Osteoblast (primary cell): ENCODE results near the gene ARHGDIB. TPM values are rescaled to one million over a fixed set of nuclear protein-coding genes. Genes with fewer than 3 reads are reported as not detected.

Experiments
- DNase-seq: peaks from one replicate; pipeline ENCODE4 v3.0.0; 2011; ENCODE audit warnings: low spot score, mixed read lengths; ENCODE audit not compliant: insufficient read length; ENCODE audit errors: missing footprints
- H2AFZ ChIP-seq: 2 replicates; pipeline ENCODE4 v1.6.0; 2011; ENCODE audit warnings: mild to moderate bottlenecking, low read length
- H3K27ac ChIP-seq: 2 replicates; pipeline ENCODE4 v1.5.1; 2011; ENCODE audit warnings: mild to moderate bottlenecking, low read depth, low read length, moderate library complexity
- H3K27me3 ChIP-seq: 2 replicates; pipeline ENCODE4 v1.6.0; 2012; ENCODE audit warnings: mild to moderate bottlenecking, control low read depth, inconsistent platforms, low read length, moderate library complexity; ENCODE audit not compliant: insufficient read depth
- H3K36me3 ChIP-seq: 2 replicates; pipeline ENCODE4 v1.5.1; 2011; ENCODE audit warnings: mild to moderate bottlenecking, low read length, control low read depth, moderate library complexity; ENCODE audit not compliant: insufficient read depth
- H3K4me1 ChIP-seq: 2 replicates; pipeline ENCODE4 v1.5.1; 2011; ENCODE audit warnings: mild to moderate bottlenecking, low read length, control low read depth, moderate library complexity; ENCODE audit not compliant: insufficient read depth
- H3K4me2 ChIP-seq: 2 replicates; pipeline ENCODE4 v1.6.0; 2011; ENCODE audit warnings: mild to moderate bottlenecking, low read length; ENCODE audit not compliant: insufficient read depth
- H3K4me3 ChIP-seq: fragments of 200-600 bp; sonication (generic); 3 replicates; pipeline ENCODE4 v1.5.1; 2012; ENCODE audit warnings: mild to moderate bottlenecking, low read length, inconsistent platforms; ENCODE audit not compliant: insufficient read depth
- H3K79me2 ChIP-seq: 2 replicates; pipeline ENCODE4 v1.6.0; 2012; ENCODE audit warnings: mild to moderate bottlenecking, low read length, control low read depth, inconsistent platforms; ENCODE audit not compliant: insufficient read depth
- H3K9me3 ChIP-seq: 2 replicates; pipeline ENCODE4 v1.5.1; 2011; ENCODE audit warnings: low read depth, low read length, control low read depth
- H4K20me1 ChIP-seq: 2 replicates; pipeline ENCODE4 v1.6.0; 2012; ENCODE audit warnings: mild to moderate bottlenecking, low read length, control low read depth; ENCODE audit not compliant: insufficient read depth
- total RNA-seq: library from RNA; depleted of rRNA; stranded (reverse); fragments of >200 nt; gene quantifications from 2 replicates; pipeline ENCODE4 v1.2.3, GENCODE V29; 2012
- TF ChIP-seq, protein P1 (sequence below): IDR thresholded peaks from 2 replicates; pipeline ENCODE4 v1.5.1; 2011; ENCODE audit warnings: mild to moderate bottlenecking, low read depth, low read length, moderate library complexity; ENCODE audit errors: extremely low read depth

ARHGDIB gene
- total RNA-seq, 1 donor, result 7.2 TPM

DNA sequence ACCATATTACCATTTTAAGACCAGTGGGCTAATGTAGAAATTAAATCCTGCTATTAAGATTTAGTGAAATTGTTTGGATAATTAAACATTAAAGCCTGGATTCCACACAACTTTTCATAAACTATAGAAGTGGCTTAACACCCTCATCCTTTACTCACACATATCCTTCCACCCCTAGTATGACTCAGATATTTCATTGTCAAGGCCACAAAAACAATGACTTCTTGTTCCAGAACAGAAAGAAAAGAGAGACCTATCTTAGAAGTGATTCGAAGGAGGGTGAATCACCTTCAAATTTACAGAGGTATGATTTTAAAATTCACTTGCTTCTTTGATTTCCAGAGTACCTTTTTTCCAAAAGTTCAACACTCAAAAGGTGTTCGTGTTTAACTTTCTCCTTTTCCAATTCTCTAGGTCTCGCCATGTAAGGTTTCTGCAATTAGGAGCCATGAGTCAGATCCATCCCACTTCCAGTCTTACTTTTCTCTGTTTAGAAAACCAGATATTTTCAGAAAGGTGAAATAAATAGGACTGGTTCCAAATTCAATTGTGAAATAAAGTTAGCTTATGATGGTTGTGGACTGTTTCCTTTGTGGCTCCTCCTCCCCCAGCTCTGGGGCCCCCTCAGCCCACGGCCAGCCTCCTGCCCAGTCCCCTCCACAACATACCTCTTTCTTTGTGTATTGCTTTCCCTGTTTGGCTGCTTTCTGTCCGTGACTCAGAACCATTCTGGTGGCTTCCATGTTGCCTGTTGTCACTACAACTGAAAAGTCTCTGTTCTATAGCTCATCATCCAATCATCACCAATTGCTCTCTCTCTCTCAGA lies 51.1 kb downstream of the ARHGDIB start:
- no peak for DNase-seq
- no peaks in the 10 kb centered on the region for H3K36me3 ChIP-seq
- peak overlapping the region; percentile 31 for H2AFZ ChIP-seq
- H3K4me1 ChIP-seq, result peaks cover 2% of the 10 kb centered on the region
- H3K4me3 ChIP-seq, result no peak overlapping the region
- H4K20me1 ChIP-seq, result no peaks in the 10 kb centered on the region
- H3K4me2 ChIP-seq, result peak overlapping the region; percentile 25
- TF ChIP-seq, protein P1, sequence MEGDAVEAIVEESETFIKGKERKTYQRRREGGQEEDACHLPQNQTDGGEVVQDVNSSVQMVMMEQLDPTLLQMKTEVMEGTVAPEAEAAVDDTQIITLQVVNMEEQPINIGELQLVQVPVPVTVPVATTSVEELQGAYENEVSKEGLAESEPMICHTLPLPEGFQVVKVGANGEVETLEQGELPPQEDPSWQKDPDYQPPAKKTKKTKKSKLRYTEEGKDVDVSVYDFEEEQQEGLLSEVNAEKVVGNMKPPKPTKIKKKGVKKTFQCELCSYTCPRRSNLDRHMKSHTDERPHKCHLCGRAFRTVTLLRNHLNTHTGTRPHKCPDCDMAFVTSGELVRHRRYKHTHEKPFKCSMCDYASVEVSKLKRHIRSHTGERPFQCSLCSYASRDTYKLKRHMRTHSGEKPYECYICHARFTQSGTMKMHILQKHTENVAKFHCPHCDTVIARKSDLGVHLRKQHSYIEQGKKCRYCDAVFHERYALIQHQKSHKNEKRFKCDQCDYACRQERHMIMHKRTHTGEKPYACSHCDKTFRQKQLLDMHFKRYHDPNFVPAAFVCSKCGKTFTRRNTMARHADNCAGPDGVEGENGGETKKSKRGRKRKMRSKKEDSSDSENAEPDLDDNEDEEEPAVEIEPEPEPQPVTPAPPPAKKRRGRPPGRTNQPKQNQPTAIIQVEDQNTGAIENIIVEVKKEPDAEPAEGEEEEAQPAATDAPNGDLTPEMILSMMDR, result no peak
- no peak overlapping the region for H3K27ac ChIP-seq
- no peaks in the 10 kb centered on the region for H3K79me2 ChIP-seq
- no peaks in the 10 kb centered on the region for H3K9me3 ChIP-seq
- no peaks in the 10 kb centered on the region for H3K27me3 ChIP-seq

DNA sequence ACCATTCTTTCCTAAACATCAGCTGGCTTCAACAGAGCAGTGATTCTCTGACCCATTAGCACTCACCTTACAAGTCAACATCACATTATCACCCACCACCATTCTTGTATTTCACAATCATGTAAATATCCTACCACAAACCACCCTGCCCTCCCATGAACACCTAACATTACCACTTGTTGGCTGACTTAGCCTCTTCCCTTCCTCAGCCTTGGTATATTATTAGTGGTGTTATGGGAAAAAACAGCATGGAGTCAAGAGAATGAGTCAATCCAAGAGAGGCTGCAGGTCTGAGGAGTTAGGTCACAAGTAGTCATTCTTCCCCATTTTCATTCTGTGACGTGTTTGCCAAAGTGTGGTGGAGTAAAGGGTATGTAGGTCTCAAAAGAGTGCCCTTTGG lies 53.4 kb downstream of the ARHGDIB start:
- no peaks in the 10 kb centered on the region for H3K79me2 ChIP-seq
- H4K20me1 ChIP-seq, result no peaks in the 10 kb centered on the region
- H3K4me2 ChIP-seq, result no peak overlapping the region
- no peak overlapping the region for H3K4me3 ChIP-seq
- no peak overlapping the region for H3K27ac ChIP-seq
- TF ChIP-seq, protein P1, result no peak
- H3K4me1 ChIP-seq, result peaks cover 2% of the 10 kb centered on the region
- no peaks in the 10 kb centered on the region for H3K36me3 ChIP-seq
- H3K27me3 ChIP-seq, result no peaks in the 10 kb centered on the region
- DNase-seq, result no peak
- no peaks in the 10 kb centered on the region for H3K9me3 ChIP-seq
- H2AFZ ChIP-seq, result no peak overlapping the region

DNA sequence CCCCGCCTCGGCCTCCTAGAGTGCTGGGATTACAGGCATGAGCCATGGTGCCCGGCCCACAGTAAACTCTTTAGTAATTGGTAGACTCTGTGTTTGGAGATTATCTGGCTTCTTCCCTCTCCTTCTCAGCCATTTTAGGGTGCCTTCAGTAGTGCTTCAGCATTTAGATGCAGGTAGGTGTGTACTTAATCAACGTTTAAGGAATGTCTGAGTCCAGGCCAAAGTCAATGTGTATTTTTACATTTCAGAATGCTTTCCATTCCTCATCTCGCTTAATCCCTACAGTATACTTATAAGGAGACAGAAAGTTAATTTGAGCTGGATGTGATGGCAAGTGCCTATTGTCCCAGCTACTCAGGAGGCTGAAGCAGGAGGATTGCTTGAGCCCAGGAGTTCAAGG lies 55.3 kb downstream of the ARHGDIB start:
- Histone ChIP-seq H4K20me1 (no peaks in the 10 kb centered on the region), H2AFZ (no peak overlapping the region), H3K4me2 (no peak overlapping the region), H3K27ac (no peak overlapping the region), H3K9me3 (no peaks in the 10 kb centered on the region), H3K4me3 (no peak overlapping the region), H3K79me2 (no peaks in the 10 kb centered on the region), H3K4me1 (peaks cover 2% of the 10 kb centered on the region), H3K27me3 (no peaks in the 10 kb centered on the region), H3K36me3 (no peaks in the 10 kb centered on the region)
- TF ChIP-seq, protein P1, result no peak
- no peak for DNase-seq

DNA sequence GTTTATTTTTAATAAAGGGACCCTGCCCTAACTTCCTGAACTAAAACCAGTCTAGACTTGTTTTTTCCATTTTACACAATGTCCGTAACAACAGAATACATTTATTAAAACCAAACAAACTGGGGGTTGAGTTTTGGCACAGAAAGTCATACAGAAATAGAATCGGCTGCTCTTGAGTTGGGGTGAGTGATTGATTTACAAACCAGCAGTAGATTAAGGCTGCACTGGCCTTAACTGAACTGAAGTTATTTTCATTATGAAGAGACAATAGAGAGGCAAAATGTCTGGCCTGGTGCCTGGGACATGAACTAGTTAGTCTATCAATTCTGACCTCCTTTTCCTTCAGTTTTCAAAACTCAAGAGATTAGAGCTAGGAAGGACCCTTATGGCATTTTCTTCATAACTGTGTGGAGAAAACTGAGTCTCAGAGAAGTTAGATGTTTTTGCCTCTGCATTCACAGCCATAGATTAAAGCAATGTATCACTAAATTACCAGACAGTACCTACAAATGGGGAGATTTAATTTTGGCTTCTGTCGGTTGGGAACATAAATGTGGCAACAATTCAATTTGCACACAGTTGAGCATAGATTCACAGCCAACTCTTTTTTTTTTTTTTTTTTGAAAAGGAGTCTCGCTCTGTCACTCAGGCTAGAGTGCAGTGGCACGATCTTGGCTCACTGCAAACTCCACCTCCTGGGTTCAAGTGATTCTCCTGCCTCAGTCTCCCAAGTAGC lies 56.0 kb downstream of the ARHGDIB start:
- no peak overlapping the region for H2AFZ ChIP-seq
- TF ChIP-seq, protein P1, result no peak
- no peaks in the 10 kb centered on the region for H3K79me2 ChIP-seq
- DNase-seq, result no peak
- H3K4me1 ChIP-seq, result peaks cover 2% of the 10 kb centered on the region
- no peak overlapping the region for H3K27ac ChIP-seq
- no peak overlapping the region for H3K4me2 ChIP-seq
- H3K9me3 ChIP-seq, result no peaks in the 10 kb centered on the region
- H3K27me3 ChIP-seq, result no peaks in the 10 kb centered on the region
- no peaks in the 10 kb centered on the region for H3K36me3 ChIP-seq
- no peak overlapping the region for H3K4me3 ChIP-seq
- H4K20me1 ChIP-seq, result no peaks in the 10 kb centered on the region
